Central memory CD8-positive, alpha-beta T cell (primary cell): ENCODE data around the gene CDH10.

Experiments used
- ATAC-seq: fragments of 150-1000 bp; cut with Tn5 transposase; replicated peaks from 2 replicates; pipeline ENCODE4 v1.10.0; 2022; ENCODE audit warnings: mild to moderate bottlenecking, moderate FRiP score, moderate number of reproducible peaks; ENCODE audit not compliant: poor library complexity, severe bottlenecking; ENCODE audit errors: extremely low read depth
- DNase-seq, 2 donors: peaks; one replicate each; pipeline ENCODE4 v3.0.0; 2021; ENCODE audit warnings: low spot score in 2 of 2
- H3K27ac Mint-ChIP-seq: one replicate; pipeline ENCODE4 v1.8.0; 2022; ENCODE audit warnings: low read depth, mild to moderate bottlenecking, moderate library complexity, mixed read lengths
- H3K27me3 Mint-ChIP-seq: one replicate; pipeline ENCODE4 v1.8.0; 2022; ENCODE audit warnings: mixed read lengths
- H3K36me3 Mint-ChIP-seq: one replicate; pipeline ENCODE4 v1.8.0; 2022; ENCODE audit warnings: mild to moderate bottlenecking, moderate library complexity, mixed read lengths; ENCODE audit not compliant: insufficient read depth
- H3K4me1 Mint-ChIP-seq: one replicate; pipeline ENCODE4 v1.8.0; 2022; ENCODE audit warnings: mixed read lengths
- H3K4me3 Mint-ChIP-seq: one replicate; pipeline ENCODE4 v1.8.0; 2022; ENCODE audit warnings: mild to moderate bottlenecking, moderate library complexity, mixed read lengths
- H3K9me3 Mint-ChIP-seq: one replicate; pipeline ENCODE4 v1.8.0; 2022; ENCODE audit warnings: mixed read lengths

CDH10 gene

DNA sequence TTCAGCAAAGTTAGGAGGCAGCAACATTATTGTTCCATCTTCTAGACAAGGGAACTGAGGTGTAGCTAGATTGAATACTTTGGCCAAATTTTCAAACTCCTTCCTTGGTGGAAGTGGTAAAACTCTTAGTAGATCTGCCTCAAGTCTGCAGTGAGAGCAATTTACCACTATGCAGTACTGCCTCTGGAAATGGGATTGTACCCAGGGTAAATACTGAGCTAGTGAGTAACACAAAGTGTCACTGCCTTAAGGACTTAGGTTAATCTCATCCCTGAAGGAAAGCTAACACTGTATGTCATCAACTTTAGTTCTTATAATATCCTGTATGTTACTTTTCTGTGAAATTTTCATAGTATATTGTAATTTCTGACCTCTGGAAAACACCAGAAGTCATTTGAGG lies 13.9 kb downstream of the CDH10 start:
- H3K9me3 Mint-ChIP-seq = no peaks in the 10 kb centered on the region
- H3K4me3 Mint-ChIP-seq = no peak overlapping the region
- H3K36me3 Mint-ChIP-seq = no peaks in the 10 kb centered on the region
- no peak overlapping the region for H3K27ac Mint-ChIP-seq
- ATAC-seq (no peak), DNase-seq (no peak)
- no peaks in the 10 kb centered on the region for H3K4me1 Mint-ChIP-seq
- no peaks in the 10 kb centered on the region for H3K27me3 Mint-ChIP-seq

DNA sequence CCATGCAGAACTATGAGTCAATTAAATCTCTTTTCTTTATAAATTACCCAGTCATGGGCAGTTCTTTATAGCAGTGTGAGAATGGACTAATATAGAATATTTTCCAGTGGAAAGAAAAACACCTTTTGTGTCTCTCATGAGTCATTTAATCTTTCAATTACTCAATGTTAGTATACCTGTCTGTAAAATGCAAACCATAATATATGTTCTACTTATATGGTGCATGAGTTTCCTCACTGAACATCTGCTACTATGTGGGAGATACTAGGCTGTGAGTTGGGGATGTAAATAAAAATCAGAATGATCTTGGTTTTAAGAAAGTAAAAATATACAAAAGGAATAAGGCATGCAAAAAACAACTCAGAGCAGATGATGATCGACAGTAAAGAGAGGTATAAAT lies 15.0 kb downstream of the CDH10 start:
- Mint-ChIP-seq H3K36me3 (no peaks in the 10 kb centered on the region), H3K9me3 (peaks cover 2% of the 10 kb centered on the region), H3K27me3 (no peaks in the 10 kb centered on the region), H3K27ac (no peak overlapping the region), H3K4me3 (no peak overlapping the region), H3K4me1 (no peaks in the 10 kb centered on the region)
- DNase-seq (no peak), ATAC-seq (no peak)

GRCh38 chr5:24624872-24625271 lies 19.9 kb downstream of the CDH10 start:
- DNase-seq (no peak), ATAC-seq (no peak)
- H3K4me1 Mint-ChIP-seq = no peaks in the 10 kb centered on the region
- no peaks in the 10 kb centered on the region for H3K36me3 Mint-ChIP-seq
- H3K4me3 Mint-ChIP-seq = no peak overlapping the region
- H3K27me3 Mint-ChIP-seq = no peaks in the 10 kb centered on the region
- H3K27ac Mint-ChIP-seq = no peak overlapping the region
- H3K9me3 Mint-ChIP-seq = peaks cover 5% of the 10 kb centered on the region

GRCh38 chr5:24623624-24624023 lies 21.2 kb downstream of the CDH10 start:
- peaks cover 5% of the 10 kb centered on the region for H3K9me3 Mint-ChIP-seq
- no peaks in the 10 kb centered on the region for H3K4me1 Mint-ChIP-seq
- H3K36me3 Mint-ChIP-seq = no peaks in the 10 kb centered on the region
- H3K4me3 Mint-ChIP-seq = no peak overlapping the region
- DNase-seq (no peak), ATAC-seq (no peak)
- H3K27me3 Mint-ChIP-seq = no peaks in the 10 kb centered on the region
- no peak overlapping the region for H3K27ac Mint-ChIP-seq

GRCh38 chr5:24623031-24623430 lies 21.7 kb downstream of the CDH10 start:
- H3K27me3 Mint-ChIP-seq = no peaks in the 10 kb centered on the region
- no peaks in the 10 kb centered on the region for H3K36me3 Mint-ChIP-seq
- no peak for ATAC-seq
- no peaks in the 10 kb centered on the region for H3K4me1 Mint-ChIP-seq
- no peak for DNase-seq
- no peak overlapping the region for H3K27ac Mint-ChIP-seq
- no peak overlapping the region for H3K4me3 Mint-ChIP-seq
- H3K9me3 Mint-ChIP-seq = peaks cover 5% of the 10 kb centered on the region

GRCh38 chr5:24621792-24622191 lies 23.0 kb downstream of the CDH10 start:
- Mint-ChIP-seq H3K27me3 (no peaks in the 10 kb centered on the region), H3K27ac (no peak overlapping the region), H3K4me1 (no peaks in the 10 kb centered on the region), H3K9me3 (peaks cover 5% of the 10 kb centered on the region), H3K36me3 (no peaks in the 10 kb centered on the region), H3K4me3 (no peak overlapping the region)
- DNase-seq (no peak), ATAC-seq (no peak)

DNA sequence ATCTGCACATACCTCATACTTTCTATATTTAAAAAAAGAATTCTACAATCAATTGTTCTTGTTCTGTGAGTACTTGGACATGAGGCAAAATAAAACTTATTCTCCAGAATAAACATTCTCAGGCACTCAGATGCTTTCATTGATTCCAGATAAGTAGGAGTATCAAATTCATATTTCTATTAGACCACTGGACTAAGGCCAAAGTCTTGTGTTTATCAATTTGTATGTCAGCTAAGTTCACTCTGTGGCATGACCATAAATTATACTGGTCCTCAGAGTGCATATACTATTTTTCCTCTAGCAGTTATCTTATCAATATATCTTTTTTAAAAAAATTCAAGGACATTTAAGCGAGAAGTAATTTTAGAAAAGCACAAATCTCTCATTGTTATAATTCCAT lies 28.2 kb downstream of the CDH10 start:
- H3K9me3 Mint-ChIP-seq = peaks cover 10% of the 10 kb centered on the region
- H3K4me3 Mint-ChIP-seq = no peak overlapping the region
- H3K27ac Mint-ChIP-seq = no peak overlapping the region

DNA sequence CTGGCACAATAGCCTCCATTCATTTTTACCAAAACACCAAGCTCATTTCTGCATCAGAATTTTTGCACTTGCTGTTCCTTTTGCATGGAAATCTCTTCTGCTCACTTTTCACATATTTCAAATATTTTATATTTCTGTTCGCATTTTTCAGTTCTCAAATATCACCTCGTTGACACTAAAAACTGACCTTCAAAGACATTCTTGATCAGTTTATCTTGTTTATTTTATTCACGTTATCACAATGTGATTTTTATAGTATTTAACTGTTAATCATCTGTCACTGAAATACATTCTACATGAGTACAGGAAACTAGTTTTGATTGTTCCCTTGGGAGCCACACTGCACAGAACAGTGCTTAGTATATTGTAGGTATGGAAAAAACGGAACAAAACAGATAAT lies 29.6 kb downstream of the CDH10 start:
- H3K9me3 Mint-ChIP-seq = peaks cover 11% of the 10 kb centered on the region
- no peak overlapping the region for H3K27ac Mint-ChIP-seq
- H3K4me3 Mint-ChIP-seq = no peak overlapping the region
- DNase-seq (no peak), ATAC-seq (no peak)
- H3K36me3 Mint-ChIP-seq = no peaks in the 10 kb centered on the region
- no peaks in the 10 kb centered on the region for H3K4me1 Mint-ChIP-seq
- H3K27me3 Mint-ChIP-seq = no peaks in the 10 kb centered on the region

More for the DNA sequence above, 28.2 kb downstream of the CDH10 start:
- no peak for ATAC-seq
- Mint-ChIP-seq H3K27me3 (no peaks in the 10 kb centered on the region), H3K36me3 (no peaks in the 10 kb centered on the region), H3K4me1 (no peaks in the 10 kb centered on the region)
- no peak for DNase-seq

DNA sequence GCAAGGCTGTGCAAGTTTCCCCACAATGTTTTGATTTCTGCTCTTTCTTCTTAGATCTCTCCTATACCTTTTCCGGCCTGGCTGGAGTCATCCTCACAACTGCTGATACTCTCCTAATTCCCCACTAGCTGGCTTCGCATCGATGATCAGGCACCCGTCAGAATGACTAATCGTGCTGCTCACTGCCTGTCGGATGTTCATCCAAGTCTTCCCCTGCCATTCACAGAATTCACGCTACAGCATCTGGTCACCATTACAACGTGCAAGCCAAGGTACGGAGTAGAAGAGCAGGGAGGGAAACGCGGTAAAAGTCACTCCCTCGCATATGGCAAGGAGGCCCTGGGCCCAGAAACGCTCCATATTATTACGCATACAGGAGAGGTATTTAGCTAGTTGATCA lies 35.1 kb downstream of the CDH10 start:
- DNase-seq (no peak), ATAC-seq (no peak)
- no peaks in the 10 kb centered on the region for H3K4me1 Mint-ChIP-seq
- no peaks in the 10 kb centered on the region for H3K36me3 Mint-ChIP-seq
- H3K27ac Mint-ChIP-seq = no peak overlapping the region
- peaks cover 22% of the 10 kb centered on the region for H3K9me3 Mint-ChIP-seq
- H3K27me3 Mint-ChIP-seq = no peaks in the 10 kb centered on the region
- no peak overlapping the region for H3K4me3 Mint-ChIP-seq

DNA sequence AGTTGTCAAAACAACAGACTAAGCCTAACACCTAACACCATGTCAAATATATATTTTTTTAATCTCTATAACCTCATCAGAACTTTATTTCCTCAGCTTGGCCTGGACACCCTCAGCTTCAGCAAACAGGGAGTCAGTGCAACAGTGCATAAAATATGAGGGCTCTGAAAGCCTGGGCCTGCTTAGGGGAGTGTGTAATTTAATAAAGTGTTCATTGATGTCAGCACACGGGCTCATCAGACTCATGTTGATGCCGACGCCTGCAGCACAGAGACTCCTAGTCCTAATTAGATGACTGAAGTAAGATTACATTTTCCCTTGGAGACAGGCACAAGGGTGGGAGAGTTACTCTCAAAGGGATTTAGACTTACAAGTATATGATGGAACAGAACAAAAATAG lies 37.8 kb downstream of the CDH10 start:
- ATAC-seq = no peak
- H3K4me1 Mint-ChIP-seq = no peaks in the 10 kb centered on the region
- no peak for DNase-seq
- H3K27me3 Mint-ChIP-seq = no peaks in the 10 kb centered on the region
- peaks cover 21% of the 10 kb centered on the region for H3K9me3 Mint-ChIP-seq
- no peak overlapping the region for H3K4me3 Mint-ChIP-seq
- H3K36me3 Mint-ChIP-seq = no peaks in the 10 kb centered on the region
- no peak overlapping the region for H3K27ac Mint-ChIP-seq

- no peak overlapping the region for H3K4me3 Mint-ChIP-seq
- H3K9me3 Mint-ChIP-seq = peaks cover 15% of the 10 kb centered on the region
- DNase-seq = no peak
- ATAC-seq = no peak
- H3K27ac Mint-ChIP-seq = no peak overlapping the region
- H3K27me3 Mint-ChIP-seq = no peaks in the 10 kb centered on the region
- no peaks in the 10 kb centered on the region for H3K36me3 Mint-ChIP-seq
- H3K4me1 Mint-ChIP-seq = no peaks in the 10 kb centered on the region
Observed at GRCh38 chr5:24602188-24602587, 42.6 kb downstream of the CDH10 start.

DNA sequence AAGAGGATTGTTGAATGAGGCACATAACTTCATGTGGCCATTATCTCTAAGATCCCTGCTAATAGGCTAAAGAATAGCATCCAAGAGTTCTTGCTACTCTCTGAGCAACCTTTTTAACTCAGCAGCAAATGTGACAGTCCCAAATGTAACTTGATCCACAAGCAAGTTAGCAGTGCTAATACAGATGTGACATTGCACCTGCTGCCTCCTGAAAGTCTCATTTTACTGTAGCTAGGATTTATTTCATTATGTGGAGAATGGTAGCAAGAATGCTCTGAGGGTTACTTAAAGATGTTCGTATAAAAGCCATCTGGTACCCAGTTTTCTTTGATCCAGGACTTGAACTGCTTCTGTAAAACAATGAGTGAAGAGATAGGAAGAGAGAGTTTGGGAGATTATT lies 45.8 kb downstream of the CDH10 start:
- DNase-seq (no peak), ATAC-seq (no peak)
- no peaks in the 10 kb centered on the region for H3K27me3 Mint-ChIP-seq
- peaks cover 15% of the 10 kb centered on the region for H3K9me3 Mint-ChIP-seq
- no peaks in the 10 kb centered on the region for H3K36me3 Mint-ChIP-seq
- H3K27ac Mint-ChIP-seq = no peak overlapping the region
- no peak overlapping the region for H3K4me3 Mint-ChIP-seq
- no peaks in the 10 kb centered on the region for H3K4me1 Mint-ChIP-seq

DNA sequence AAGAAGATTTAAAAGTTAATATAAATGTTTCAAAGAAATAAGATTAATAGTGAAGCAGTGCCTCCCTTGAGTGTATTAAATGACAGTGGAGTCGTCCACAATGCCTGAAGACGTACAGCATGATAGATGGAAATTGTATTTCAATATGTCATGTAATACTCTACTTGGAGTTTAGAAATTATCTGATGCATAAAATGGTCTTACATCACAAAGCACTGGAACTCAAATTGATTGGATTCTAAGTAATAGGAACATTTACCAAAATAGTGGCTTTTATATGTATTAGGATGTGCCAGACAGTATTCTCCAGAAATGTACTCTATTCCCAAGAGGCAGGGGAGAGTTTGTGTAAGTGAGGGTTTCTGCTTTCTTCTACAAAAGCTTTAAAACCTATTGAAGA lies 49.4 kb downstream of the CDH10 start:
- DNase-seq (no peak), ATAC-seq (no peak)
- peaks cover 12% of the 10 kb centered on the region for H3K9me3 Mint-ChIP-seq
- H3K4me3 Mint-ChIP-seq = no peak overlapping the region
- H3K4me1 Mint-ChIP-seq = no peaks in the 10 kb centered on the region
- H3K27me3 Mint-ChIP-seq = no peaks in the 10 kb centered on the region
- H3K36me3 Mint-ChIP-seq = no peaks in the 10 kb centered on the region
- H3K27ac Mint-ChIP-seq = no peak overlapping the region

- no peak for ATAC-seq
- no peaks in the 10 kb centered on the region for H3K27me3 Mint-ChIP-seq
- no peak for DNase-seq
- H3K9me3 Mint-ChIP-seq = peaks cover 11% of the 10 kb centered on the region
- no peaks in the 10 kb centered on the region for H3K36me3 Mint-ChIP-seq
- H3K4me3 Mint-ChIP-seq = no peak overlapping the region
- no peak overlapping the region for H3K27ac Mint-ChIP-seq
- H3K4me1 Mint-ChIP-seq = no peaks in the 10 kb centered on the region
Observed at GRCh38 chr5:24591426-24591825, 53.4 kb downstream of the CDH10 start.
